Activated CD4-positive, alpha-beta T cell treated with anti-CD3 and anti-CD28 coated beads, Interleukin-2, amount 50 U/mL, for 48 hours (primary cell): ENCODE data around the gene WFDC12.

Source experiments
- DNase-seq, 2 experiments: peaks; one replicate each; pipeline ENCODE4 v3.0.0-alpha.2; 2020

WFDC12 gene

GRCh38 chr20:45114465-45115385 is 9.5 kb downstream of the WFDC12 start, which contains the start of gene WFDC5:
Gene WFDC5 (minus strand): TSS chr20:45115174. CDS start chr20:45115083, 91 bp downstream.
- DNase-seq = no peak

GRCh38 chr20:45113865-45114264 is 10.4 kb downstream of the WFDC12 start:
- DNase-seq = no peak

GRCh38 chr20:45112754-45113153 is 11.5 kb downstream of the WFDC12 start:
- DNase-seq = no peak

GRCh38 chr20:45111799-45112471 is 12.3 kb downstream of the WFDC12 start:
- peak in 1 of 2 experiments; percentile 38 for DNase-seq

- no peak for DNase-seq
Observed at GRCh38 chr20:45111285-45111684, 13.0 kb downstream of the WFDC12 start.

GRCh38 chr20:45110301-45110700 is 14.0 kb downstream of the WFDC12 start:
- no peak for DNase-seq

GRCh38 chr20:45109634-45110033 is 14.6 kb downstream of the WFDC12 start:
- no peak for DNase-seq

GRCh38 chr20:45105317-45105716 is 18.9 kb downstream of the WFDC12 start:
- DNase-seq = no peak

- DNase-seq = no peak
Observed at GRCh38 chr20:45104786-45105185, 19.5 kb downstream of the WFDC12 start.

GRCh38 chr20:45103072-45103471 is 21.2 kb downstream of the WFDC12 start:
- DNase-seq = no peak

- DNase-seq = no peak
Observed at GRCh38 chr20:45101333-45101850, 22.9 kb downstream of the WFDC12 start.

- no peak for DNase-seq
Observed at GRCh38 chr20:45100563-45101245, 23.6 kb downstream of the WFDC12 start, which contains the start of gene KCNS1. Gene KCNS1 (minus strand): TSS chr20:45101127. CDS start chr20:45099236, 1,891 bp downstream.

GRCh38 chr20:45098103-45098773 is 26.0 kb downstream of the WFDC12 start:
- DNase-seq = peak; percentile 36 to 46

- DNase-seq = peak; percentile 47 to 62
Observed at GRCh38 chr20:45097485-45098102, 26.7 kb downstream of the WFDC12 start.

- DNase-seq = no peak
Observed at GRCh38 chr20:45096781-45097180, 27.5 kb downstream of the WFDC12 start.

- peak; percentile 61 to 70 for DNase-seq
Observed at GRCh38 chr20:45095805-45096238, 28.4 kb downstream of the WFDC12 start.

- no peak for DNase-seq
Observed at GRCh38 chr20:45094864-45095574, 29.2 kb downstream of the WFDC12 start.

GRCh38 chr20:45094201-45094600 is 30.1 kb downstream of the WFDC12 start:
- DNase-seq = no peak

GRCh38 chr20:45092898-45093297 is 31.4 kb downstream of the WFDC12 start:
- no peak for DNase-seq

GRCh38 chr20:45091366-45091765 is 32.9 kb downstream of the WFDC12 start:
- DNase-seq = no peak

- DNase-seq = no peak
Observed at GRCh38 chr20:45090481-45090880, 33.8 kb downstream of the WFDC12 start.
